K562 (cell line): ENCODE data around the gene KIF20B. TPM values are rescaled to one million over a fixed set of nuclear protein-coding genes. Genes with fewer than 3 reads are reported as not detected.

Experiments used
- ATAC-seq: fragments of 200-7000 bp; cut with Tn5 transposase; 3 replicates; pipeline ENCODE4 v1.9.1; 2020; ENCODE audit warnings: moderate library complexity
- BruUV-seq: library from RNA; stranded (reverse); fragments of 400-500 nt; replicated peaks from 2 replicates; lab custom pipeline; 2021; lab: Mats Ljungman, UMichigan
- CTCF ChIA-PET: fragments of 300-600 bp; formaldehyde crosslinking; extraction: SDS; loops from one replicate; lab custom pipeline; 2021; ENCODE audit warnings: low intra/inter-chr PET ratio; lab: Yijun Ruan, JAX
- POLR2A ChIA-PET: fragments of 300-600, 350-650 bp; sonication (Branson Sonifier 250); formaldehyde crosslinking; extraction: SDS; loops from one replicate; lab custom pipeline; 2021; ENCODE audit warnings: antibody characterized with exemption, inconsistent platforms; lab: Yijun Ruan, JAX
- DNase-seq, 4 experiments: peaks; one replicate each; pipeline versions ENCODE4 v3.0.0 to v3.0.0-alpha.2; 2011 to 2018; ENCODE audit warnings: low spot score in 3 of 4, mixed read lengths in 3 of 4; ENCODE audit errors: extremely low read depth in 1 of 4
- FAIRE-seq: peaks from 2 replicates; lab custom pipeline; 2011; peaks lifted over from hg19 to GRCh38; lab: Jason Lieb, UNC
- H2AFZ ChIP-seq: 2 replicates; pipeline ENCODE4 v1.6.0; 2011; ENCODE audit warnings: low read depth, low read length, control low read depth, inconsistent platforms
- H3K27ac ChIP-seq: fragments of 200-600 bp; 3 replicates; pipeline ENCODE4 v1.8.0; 2011; ENCODE audit warnings: low read depth, mild to moderate bottlenecking, control low read depth, inconsistent platforms, low read length, moderate library complexity, mixed read lengths; ENCODE audit errors: extremely low read depth
- H3K27me3 ChIP-seq, 2 experiments: fragments of 300-600 bp in 1 of 2; 2 replicates in 1 of 2; 3 replicates in 1 of 2; pipeline versions ENCODE4 v1.6.0 to v1.8.0; 2011; ENCODE audit warnings: inconsistent platforms in 2 of 2, low read length in 2 of 2, mild to moderate bottlenecking in 1 of 2, mixed read lengths in 1 of 2, moderate library complexity in 1 of 2; ENCODE audit not compliant: control insufficient read depth in 2 of 2, insufficient read depth in 2 of 2
- H3K36me3 ChIP-seq: fragments of 300-600 bp; 3 replicates; pipeline ENCODE4 v1.8.0; 2011; ENCODE audit warnings: mild to moderate bottlenecking, low read length, inconsistent platforms; ENCODE audit not compliant: control insufficient read depth, insufficient read depth
- H3K4me1 ChIP-seq, 2 experiments: fragments of 200-600 bp in 1 of 2; replicated peaks in 1 of 2; 2 replicates in 1 of 2; 3 replicates in 1 of 2; pipeline versions ENCODE4 v1.5.1 to v1.8.0; 2011; ENCODE audit warnings: inconsistent platforms in 2 of 2, low read length in 2 of 2, mild to moderate bottlenecking in 1 of 2, mixed read lengths in 1 of 2, moderate library complexity in 1 of 2; ENCODE audit not compliant: control insufficient read depth in 2 of 2, insufficient read depth in 2 of 2
- H3K4me2 ChIP-seq: 2 replicates; pipeline ENCODE4 v1.6.1; 2011; ENCODE audit warnings: low read length, control low read depth, inconsistent platforms, mixed read lengths; ENCODE audit not compliant: insufficient read depth
- H3K4me3 ChIP-seq: fragments of 200-600 bp; sonication (generic), shearing (Covaris generic); 2 replicates; pipeline ENCODE4 v1.5.1; 2016; ENCODE audit warnings: control low read depth, inconsistent platforms
- H3K79me2 ChIP-seq: fragments of 200-600 bp; 3 replicates; pipeline ENCODE4 v1.8.0; 2011; ENCODE audit warnings: low read length, inconsistent platforms; ENCODE audit not compliant: control insufficient read depth, insufficient read depth
- H3K9ac ChIP-seq, 2 experiments: 2 replicates each; pipeline versions ENCODE4 v1.6.0 to v1.6.1; 2011; ENCODE audit warnings: low read depth in 2 of 2, low read length in 2 of 2, control low read depth in 1 of 2, inconsistent platforms in 1 of 2, mild to moderate bottlenecking in 1 of 2, mixed read lengths in 1 of 2; ENCODE audit not compliant: insufficient read depth in 1 of 2
- H3K9me1 ChIP-seq: one replicate; pipeline ENCODE4 v1.6.0; 2011; ENCODE audit warnings: inconsistent platforms, mild to moderate bottlenecking, low read length, moderate library complexity; ENCODE audit not compliant: control insufficient read depth, insufficient read depth
- H3K9me3 ChIP-seq: replicated peaks from 2 replicates; pipeline ENCODE4 v1.5.1; 2011; ENCODE audit warnings: low read depth, low read length, inconsistent platforms; ENCODE audit not compliant: control insufficient read depth, insufficient read depth
- H4K20me1 ChIP-seq: replicated peaks from 2 replicates; pipeline ENCODE4 v1.6.1; 2011; ENCODE audit warnings: low read length, inconsistent platforms, mixed read lengths; ENCODE audit not compliant: control insufficient read depth, insufficient read depth
- BCOR ChIP-seq: fragments of 450-650 bp; IDR thresholded peaks from 2 replicates; pipeline ENCODE4 v1.6.1; 2016
- CTBP1 ChIP-seq: fragments of 450-650 bp; IDR thresholded peaks from 2 replicates; pipeline ENCODE4 v1.6.1; 2016; ENCODE audit warnings: borderline replicate concordance
- ESRRB ChIP-seq: fragments of 250-450 bp; sonication (Bioruptor Pico); IDR thresholded peaks from 2 replicates; pipeline ENCODE4 v1.5.0; 2020; ENCODE audit warnings: mild to moderate bottlenecking, moderate library complexity, borderline replicate concordance
- HCFC1 ChIP-seq: IDR thresholded peaks from 2 replicates; pipeline ENCODE4 v1.6.1; 2012; ENCODE audit warnings: low read depth, low read length, improper control_type of control experiment
- ILF3 ChIP-seq: fragments of 450-650 bp; IDR thresholded peaks from 2 replicates; pipeline ENCODE4 v1.6.1; 2018; ENCODE audit warnings: antibody characterized with exemption, mild to moderate bottlenecking, moderate library complexity, borderline replicate concordance
- KAT8 ChIP-seq: fragments of 450-650 bp; IDR thresholded peaks from 2 replicates; pipeline ENCODE4 v1.6.1; 2016; ENCODE audit warnings: low read depth, mild to moderate bottlenecking
- MXI1 ChIP-seq: IDR thresholded peaks from 2 replicates; pipeline ENCODE4 v1.6.1; 2011; ENCODE audit warnings: low read depth, mild to moderate bottlenecking, improper control_type of control experiment, low read length
- POLR3A ChIP-seq: IDR thresholded peaks from 2 replicates; pipeline ENCODE4 v1.6.1; 2011; ENCODE audit warnings: borderline replicate concordance, mild to moderate bottlenecking, moderate library complexity; ENCODE audit not compliant: insufficient read length, insufficient read depth; ENCODE audit errors: extremely low read depth
- XRCC4 ChIP-seq: IDR thresholded peaks from one replicate; pipeline ENCODE4 v1.6.1; 2011; ENCODE audit not compliant: insufficient read depth, insufficient read length; ENCODE audit errors: extremely low read depth
- ZFP30 ChIP-seq: fragments of 250-450 bp; sonication (Bioruptor Pico); IDR thresholded peaks from 2 replicates; pipeline ENCODE4 v1.8.0; 2022; ENCODE audit warnings: moderate library complexity, mild to moderate bottlenecking, inconsistent platforms, borderline replicate concordance
- ZNF184 ChIP-seq: sonication (generic); formaldehyde crosslinking; IDR thresholded peaks from 2 replicates; pipeline ENCODE4 v1.5.0; 2020; ENCODE audit warnings: missing genetic modification reagents
- ZNF785 ChIP-seq: fragments of 250-450 bp; sonication (Bioruptor Pico); IDR thresholded peaks from 2 replicates; pipeline ENCODE4 v1.4.0; 2020; ENCODE audit warnings: mild to moderate bottlenecking
- WGBS: fragments of 100-300 bp; shearing (Covaris generic); methylation state at CpG from one replicate; pipeline ENCODE4 v1.1.6; 2016; ENCODE audit warnings: low coverage, mixed read lengths; ENCODE audit not compliant: insufficient coverage; ENCODE audit errors: missing lambda C conversion rate; 5-methylcytosine and 5-hydroxymethylcytosine counted together
- in situ Hi-C: fragments of 300-500 bp; cut with MboI; formaldehyde crosslinking; loops from 4 replicates; pipeline ENCODE4 v1.15.0; 2018; ENCODE audit warnings: inconsistent platforms, mixed read lengths
- intact Hi-C: fragments of 100-400 bp; cut with micrococcal nuclease; formaldehyde crosslinking; loops from 2 replicates; pipeline ENCODE4 v1.14.2; 2022
- polyA plus RNA-seq, 8 experiments: library from polyadenylated mRNA; depleted of rRNA in 4 of 8; stranded (reverse) in 5 of 8; unstranded in 3 of 8; fragments of >200 nt; fragmentation: Nextera tagmentation in 2 of 8; fragmentation: Illumina TruSeq in 1 of 8; extraction: Ambion mirVana in 2 of 8; extraction: Trizol in 1 of 8; gene quantifications; 2 replicates each; pipeline versions ENCODE4 v1.2.1 to v1.2.3, GENCODE V29; 2011 to 2014; ENCODE audit warnings: inconsistent platforms in 1 of 8, missing spikeins in 1 of 8
- total RNA-seq, 7 experiments: library from RNA; depleted of rRNA in 6 of 7; stranded (reverse); fragments of >200 nt in 6 of 7; fragmentation: Illumina TruSeq in 2 of 7; extraction: Trizol in 2 of 7; gene quantifications; 2 replicates each; pipeline versions ENCODE4 v1.2.1 to v1.2.3, GENCODE V29; 2011 to 2021; ENCODE audit warnings: low replicate concordance in 1 of 7
- TF ChIP-seq, protein P1 (sequence below): fragments of 450-650 bp; IDR thresholded peaks from 2 replicates; pipeline ENCODE4 v1.6.1; 2016; ENCODE audit warnings: missing biosample characterization, missing genetic modification characterization
- TF ChIP-seq, protein P2 (sequence below): IDR thresholded peaks from 3 replicates; pipeline ENCODE4 v1.6.1; 2011; ENCODE audit warnings: borderline replicate concordance, mild to moderate bottlenecking, moderate library complexity; ENCODE audit not compliant: insufficient read length; ENCODE audit errors: extremely low read depth
- TF ChIP-seq, protein P3 (sequence below): fragments of 250-450 bp; sonication (Bioruptor Pico); IDR thresholded peaks from 2 replicates; pipeline ENCODE4 v1.8.0; 2022; ENCODE audit warnings: inconsistent platforms
- TF ChIP-seq, protein P4 (sequence below): fragments of 450-650 bp; formaldehyde crosslinking; IDR thresholded peaks from 2 replicates; pipeline ENCODE4 v1.4.0; 2020; ENCODE audit warnings: mild to moderate bottlenecking, moderate library complexity

Gene KIF20B
- total and polyA plus RNA-seq, 9 of the 15 experiments (the other 6 are each of a cell fraction or from before 2014, with no cell fraction given): 18.6 to 56.5 (median 32.9) TPM

DNA sequence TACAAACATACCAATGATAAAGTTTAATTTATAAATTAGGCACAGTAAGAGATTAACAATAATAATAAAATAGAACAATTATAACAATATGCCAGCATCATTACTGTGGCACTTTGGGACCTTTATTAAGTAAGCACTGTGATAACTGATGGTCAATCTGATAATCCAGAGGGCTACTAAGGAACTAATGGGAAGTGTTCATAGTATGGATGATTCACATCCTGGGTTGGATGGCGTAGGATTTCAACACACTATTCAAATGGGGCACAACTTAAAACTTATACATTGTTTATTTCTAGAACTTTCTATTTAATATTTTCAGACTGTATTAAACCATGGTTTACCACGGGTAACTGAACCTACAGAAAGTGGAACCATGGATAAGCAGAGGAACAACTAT, 90.8 kb downstream of the KIF20B start:
- intact Hi-C loops (loop anchor here (5.0 to 10.0 kb wide), 3 partner anchors 60 to 953 kb away; no protein-coding TSS in a partner anchor), in situ Hi-C loops (loop anchor here (5.0 kb wide), 1 partner anchor 1075 kb away; no protein-coding TSS in a partner anchor)
- Histone ChIP-seq H3K9me3 (no peaks in the 10 kb centered on the region), H3K27ac (no peak overlapping the region), H3K36me3 (no peaks in the 10 kb centered on the region), H2AFZ (no peak overlapping the region), H3K4me2 (no peak overlapping the region), H3K79me2 (no peaks in the 10 kb centered on the region), H3K4me3 (no peak overlapping the region), H3K9me1 (no peaks in the 10 kb centered on the region), H4K20me1 (no peaks in the 10 kb centered on the region), H3K27me3 (no peaks in the 10 kb centered on the region), H3K4me1 (no peaks in the 10 kb centered on the region; a peak in 2 of 5 replicates), H3K9ac (no peak overlapping the region)
- POLR2A ChIA-PET: no interaction called here
- CTCF ChIA-PET: no interaction called here
- no peak for ATAC-seq
- 14% methylated on average over 2 of the region's 2 CpGs for WGBS
- no peak for DNase-seq
- no TSS peak for BruUV-seq
- TF ChIP-seq ESRRB (CRISPR knock-in tag): no peak
- no peak for TF ChIP-seq XRCC4
- no peak for TF ChIP-seq MXI1
- TF ChIP-seq ZFP30 (CRISPR knock-in tag): no peak
- TF ChIP-seq ZNF184: no peak
- TF ChIP-seq ZNF785: no peak
- no peak for TF ChIP-seq KAT8
- TF ChIP-seq POLR3A: no peak
- TF ChIP-seq, protein P1, sequence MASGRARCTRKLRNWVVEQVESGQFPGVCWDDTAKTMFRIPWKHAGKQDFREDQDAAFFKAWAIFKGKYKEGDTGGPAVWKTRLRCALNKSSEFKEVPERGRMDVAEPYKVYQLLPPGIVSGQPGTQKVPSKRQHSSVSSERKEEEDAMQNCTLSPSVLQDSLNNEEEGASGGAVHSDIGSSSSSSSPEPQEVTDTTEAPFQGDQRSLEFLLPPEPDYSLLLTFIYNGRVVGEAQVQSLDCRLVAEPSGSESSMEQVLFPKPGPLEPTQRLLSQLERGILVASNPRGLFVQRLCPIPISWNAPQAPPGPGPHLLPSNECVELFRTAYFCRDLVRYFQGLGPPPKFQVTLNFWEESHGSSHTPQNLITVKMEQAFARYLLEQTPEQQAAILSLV (tag): no peak
- TF ChIP-seq, protein P2, sequence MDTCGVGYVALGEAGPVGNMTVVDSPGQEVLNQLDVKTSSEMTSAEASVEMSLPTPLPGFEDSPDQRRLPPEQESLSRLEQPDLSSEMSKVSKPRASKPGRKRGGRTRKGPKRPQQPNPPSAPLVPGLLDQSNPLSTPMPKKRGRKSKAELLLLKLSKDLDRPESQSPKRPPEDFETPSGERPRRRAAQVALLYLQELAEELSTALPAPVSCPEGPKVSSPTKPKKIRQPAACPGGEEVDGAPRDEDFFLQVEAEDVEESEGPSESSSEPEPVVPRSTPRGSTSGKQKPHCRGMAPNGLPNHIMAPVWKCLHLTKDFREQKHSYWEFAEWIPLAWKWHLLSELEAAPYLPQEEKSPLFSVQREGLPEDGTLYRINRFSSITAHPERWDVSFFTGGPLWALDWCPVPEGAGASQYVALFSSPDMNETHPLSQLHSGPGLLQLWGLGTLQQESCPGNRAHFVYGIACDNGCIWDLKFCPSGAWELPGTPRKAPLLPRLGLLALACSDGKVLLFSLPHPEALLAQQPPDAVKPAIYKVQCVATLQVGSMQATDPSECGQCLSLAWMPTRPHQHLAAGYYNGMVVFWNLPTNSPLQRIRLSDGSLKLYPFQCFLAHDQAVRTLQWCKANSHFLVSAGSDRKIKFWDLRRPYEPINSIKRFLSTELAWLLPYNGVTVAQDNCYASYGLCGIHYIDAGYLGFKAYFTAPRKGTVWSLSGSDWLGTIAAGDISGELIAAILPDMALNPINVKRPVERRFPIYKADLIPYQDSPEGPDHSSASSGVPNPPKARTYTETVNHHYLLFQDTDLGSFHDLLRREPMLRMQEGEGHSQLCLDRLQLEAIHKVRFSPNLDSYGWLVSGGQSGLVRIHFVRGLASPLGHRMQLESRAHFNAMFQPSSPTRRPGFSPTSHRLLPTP: no peak
- no peak for TF ChIP-seq BCOR
- TF ChIP-seq CTBP1: no peak
- TF ChIP-seq, protein P3, sequence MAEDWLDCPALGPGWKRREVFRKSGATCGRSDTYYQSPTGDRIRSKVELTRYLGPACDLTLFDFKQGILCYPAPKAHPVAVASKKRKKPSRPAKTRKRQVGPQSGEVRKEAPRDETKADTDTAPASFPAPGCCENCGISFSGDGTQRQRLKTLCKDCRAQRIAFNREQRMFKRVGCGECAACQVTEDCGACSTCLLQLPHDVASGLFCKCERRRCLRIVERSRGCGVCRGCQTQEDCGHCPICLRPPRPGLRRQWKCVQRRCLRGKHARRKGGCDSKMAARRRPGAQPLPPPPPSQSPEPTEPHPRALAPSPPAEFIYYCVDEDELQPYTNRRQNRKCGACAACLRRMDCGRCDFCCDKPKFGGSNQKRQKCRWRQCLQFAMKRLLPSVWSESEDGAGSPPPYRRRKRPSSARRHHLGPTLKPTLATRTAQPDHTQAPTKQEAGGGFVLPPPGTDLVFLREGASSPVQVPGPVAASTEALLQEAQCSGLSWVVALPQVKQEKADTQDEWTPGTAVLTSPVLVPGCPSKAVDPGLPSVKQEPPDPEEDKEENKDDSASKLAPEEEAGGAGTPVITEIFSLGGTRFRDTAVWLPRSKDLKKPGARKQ (CRISPR knock-in tag): no peak
- no peak for TF ChIP-seq ILF3
- TF ChIP-seq HCFC1: no peak
- TF ChIP-seq, protein P4, sequence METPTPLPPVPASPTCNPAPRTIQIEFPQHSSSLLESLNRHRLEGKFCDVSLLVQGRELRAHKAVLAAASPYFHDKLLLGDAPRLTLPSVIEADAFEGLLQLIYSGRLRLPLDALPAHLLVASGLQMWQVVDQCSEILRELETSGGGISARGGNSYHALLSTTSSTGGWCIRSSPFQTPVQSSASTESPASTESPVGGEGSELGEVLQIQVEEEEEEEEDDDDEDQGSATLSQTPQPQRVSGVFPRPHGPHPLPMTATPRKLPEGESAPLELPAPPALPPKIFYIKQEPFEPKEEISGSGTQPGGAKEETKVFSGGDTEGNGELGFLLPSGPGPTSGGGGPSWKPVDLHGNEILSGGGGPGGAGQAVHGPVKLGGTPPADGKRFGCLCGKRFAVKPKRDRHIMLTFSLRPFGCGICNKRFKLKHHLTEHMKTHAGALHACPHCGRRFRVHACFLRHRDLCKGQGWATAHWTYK (CRISPR knock-in tag): no peak
- FAIRE-seq: no peak
